CD4-positive, alpha-beta T cell (primary cell): ENCODE results near the gene TCERG1. TPM values are rescaled to one million over a fixed set of nuclear protein-coding genes. Genes with fewer than 3 reads are reported as not detected.

Experiments
- ATAC-seq: fragments of 200-7000 bp; cut with Tn5 transposase; one replicate; pipeline ENCODE4 v1.10.0; 2022; ENCODE audit warnings: mild to moderate bottlenecking; ENCODE audit not compliant: poor library complexity
- CTCF ChIA-PET: fragments of 350-600 bp; sonication (Branson Sonifier 250); formaldehyde crosslinking; loops from one replicate; lab custom pipeline; 2021; ENCODE audit warnings: antibody characterized with exemption, inconsistent platforms; lab: Charles Lee
- POLR2A ChIA-PET: fragments of 350-600 bp; sonication (Branson Sonifier 250); formaldehyde crosslinking; loops from one replicate; lab custom pipeline; 2021; ENCODE audit warnings: antibody characterized with exemption, inconsistent platforms; lab: Charles Lee
- DNase-seq, 14 experiments: peaks; one replicate each; pipeline ENCODE4 v3.0.0-alpha.2; 2013 to 2020; ENCODE audit warnings: mixed read lengths in 2 of 14
- H3K27ac ChIP-seq, 2 donors: one replicate each; pipeline versions ENCODE4 v1.5.1 to v1.7.0; 2013; ENCODE audit warnings: low read length in 2 of 2, low read depth in 1 of 2, mild to moderate bottlenecking in 1 of 2
- H3K27me3 ChIP-seq, 2 experiments: 1 replicate in 1 of 2; 2 replicates in 1 of 2; pipeline versions ENCODE4 v1.6.1 to v1.7.0; 2013; ENCODE audit warnings: low read length in 2 of 2, control low read depth in 1 of 2, mild to moderate bottlenecking in 1 of 2, moderate library complexity in 1 of 2; ENCODE audit not compliant: insufficient read depth in 2 of 2, control insufficient read depth in 1 of 2
- H3K36me3 ChIP-seq: one replicate; pipeline ENCODE4 v1.6.1; 2013; ENCODE audit warnings: low read length, control low read depth; ENCODE audit not compliant: insufficient read depth
- H3K4me1 ChIP-seq: one replicate; pipeline ENCODE4 v1.6.1; 2013; ENCODE audit warnings: low read length, control low read depth; ENCODE audit not compliant: insufficient read depth
- H3K4me3 ChIP-seq: one replicate; pipeline ENCODE4 v1.5.1; 2013; ENCODE audit warnings: mild to moderate bottlenecking, low read length, moderate library complexity
- H3K9me3 ChIP-seq, 2 experiments: 1 replicate in 1 of 2; 2 replicates in 1 of 2; pipeline versions ENCODE4 v1.6.1 to v1.7.0; 2013; ENCODE audit warnings: low read length in 2 of 2, mild to moderate bottlenecking in 2 of 2, control low read depth in 1 of 2, moderate library complexity in 1 of 2; ENCODE audit not compliant: control insufficient read depth in 1 of 2, insufficient read depth in 1 of 2
- H3K27ac Mint-ChIP-seq: one replicate; pipeline ENCODE4 v1.8.0; 2020; ENCODE audit warnings: mixed read lengths
- H3K27me3 Mint-ChIP-seq: one replicate; pipeline ENCODE4 v1.8.0; 2021; ENCODE audit warnings: mixed read lengths
- H3K36me3 Mint-ChIP-seq: one replicate; pipeline ENCODE4 v1.8.0; 2021; ENCODE audit warnings: low read depth, mixed read lengths
- H3K4me1 Mint-ChIP-seq: one replicate; pipeline ENCODE4 v1.8.0; 2021; ENCODE audit warnings: low read depth, mixed read lengths
- H3K4me3 Mint-ChIP-seq: one replicate; pipeline ENCODE4 v1.8.0; 2020; ENCODE audit warnings: mild to moderate bottlenecking, mixed read lengths
- H3K9me3 Mint-ChIP-seq: one replicate; pipeline ENCODE4 v1.8.0; 2020; ENCODE audit warnings: mixed read lengths
- CTCF ChIP-seq: fragments of 200-600 bp; IDR thresholded peaks from one replicate; pipeline ENCODE4 v1.8.0; 2022; ENCODE audit warnings: antibody characterized with exemption, mild to moderate bottlenecking
- intact Hi-C, 2 experiments: fragments of 100-400 bp; cut with DNase I in 1 of 2; cut with micrococcal nuclease in 1 of 2; formaldehyde crosslinking; loops; one replicate each; pipeline versions ENCODE4 v1.15.1 to v1.9.0; 2023 to 2025; cut with DNase I, micrococcal nuclease
- total RNA-seq, 174 experiments: library from RNA in 2 of 174; stranded (reverse) in 2 of 174; gene quantifications; one replicate each; pipeline ENCODE4 v1.2.3 and lab custom pipeline; 2021 to 2026

The TCERG1 gene
- total RNA-seq, 2 experiments from 2014 or later = 88.0 to 88.7 TPM

- H3K36me3 Mint-ChIP-seq = no peaks in the 10 kb centered on the region
- H3K4me3 Mint-ChIP-seq = no peak overlapping the region
- Histone ChIP-seq H3K27me3 (no peaks in the 10 kb centered on the region), H3K4me3 (no peak overlapping the region), H3K4me1 (no peaks in the 10 kb centered on the region), H3K9me3 (no peaks in the 10 kb centered on the region), H3K27ac (no peak overlapping the region), H3K36me3 (no peaks in the 10 kb centered on the region)
- ATAC-seq (no peak), DNase-seq (no peak)
- H3K27ac Mint-ChIP-seq = no peak overlapping the region
- no peaks in the 10 kb centered on the region for H3K4me1 Mint-ChIP-seq
- no peaks in the 10 kb centered on the region for H3K27me3 Mint-ChIP-seq
- intact Hi-C loops = loop anchor here in 1 of 2 experiments (5.0 kb wide), 1 partner anchor 122 kb away; no protein-coding TSS in a partner anchor
- TF ChIP-seq CTCF = no peak
- POLR2A ChIA-PET = no interaction called here
- H3K9me3 Mint-ChIP-seq = no peaks in the 10 kb centered on the region
- CTCF ChIA-PET = no interaction called here
Measured at GRCh38 chr5:146539973-146540372, 92.8 kb downstream of the TCERG1 start.

DNA sequence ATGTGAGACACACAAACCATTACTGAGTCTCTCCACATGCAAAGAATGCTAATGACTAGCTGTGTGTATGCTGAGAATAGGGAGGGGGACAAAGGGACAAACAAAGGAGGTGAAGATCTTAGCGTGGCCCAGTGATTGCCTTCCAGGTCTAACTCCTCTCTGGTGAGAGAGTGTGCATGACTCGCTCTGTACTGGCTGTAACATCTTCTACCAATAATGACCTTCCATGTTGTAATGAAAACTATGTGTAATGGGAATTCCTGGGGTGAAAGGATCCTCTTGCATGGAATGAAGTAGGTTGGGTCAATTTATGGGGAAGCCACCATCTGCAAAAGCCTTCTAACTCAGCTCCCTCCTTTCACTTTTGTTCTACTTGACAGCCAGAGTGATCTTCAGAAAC, 93.3 kb downstream of the TCERG1 start:
- Histone ChIP-seq H3K36me3 (no peaks in the 10 kb centered on the region), H3K4me3 (no peak overlapping the region), H3K27me3 (no peaks in the 10 kb centered on the region), H3K27ac (no peak overlapping the region), H3K4me1 (no peaks in the 10 kb centered on the region), H3K9me3 (no peaks in the 10 kb centered on the region)
- Mint-ChIP-seq H3K4me1 (no peaks in the 10 kb centered on the region), H3K36me3 (no peaks in the 10 kb centered on the region), H3K9me3 (no peaks in the 10 kb centered on the region), H3K4me3 (no peak overlapping the region), H3K27me3 (no peaks in the 10 kb centered on the region), H3K27ac (no peak overlapping the region)
- intact Hi-C loops = loop anchor here in 1 of 2 experiments (5.0 kb wide), 1 partner anchor 122 kb away; no protein-coding TSS in a partner anchor
- ChIA-PET POLR2A (no interaction called here), CTCF (no interaction called here)
- ATAC-seq = no peak
- TF ChIP-seq CTCF = no peak
- DNase-seq = no peak

DNA sequence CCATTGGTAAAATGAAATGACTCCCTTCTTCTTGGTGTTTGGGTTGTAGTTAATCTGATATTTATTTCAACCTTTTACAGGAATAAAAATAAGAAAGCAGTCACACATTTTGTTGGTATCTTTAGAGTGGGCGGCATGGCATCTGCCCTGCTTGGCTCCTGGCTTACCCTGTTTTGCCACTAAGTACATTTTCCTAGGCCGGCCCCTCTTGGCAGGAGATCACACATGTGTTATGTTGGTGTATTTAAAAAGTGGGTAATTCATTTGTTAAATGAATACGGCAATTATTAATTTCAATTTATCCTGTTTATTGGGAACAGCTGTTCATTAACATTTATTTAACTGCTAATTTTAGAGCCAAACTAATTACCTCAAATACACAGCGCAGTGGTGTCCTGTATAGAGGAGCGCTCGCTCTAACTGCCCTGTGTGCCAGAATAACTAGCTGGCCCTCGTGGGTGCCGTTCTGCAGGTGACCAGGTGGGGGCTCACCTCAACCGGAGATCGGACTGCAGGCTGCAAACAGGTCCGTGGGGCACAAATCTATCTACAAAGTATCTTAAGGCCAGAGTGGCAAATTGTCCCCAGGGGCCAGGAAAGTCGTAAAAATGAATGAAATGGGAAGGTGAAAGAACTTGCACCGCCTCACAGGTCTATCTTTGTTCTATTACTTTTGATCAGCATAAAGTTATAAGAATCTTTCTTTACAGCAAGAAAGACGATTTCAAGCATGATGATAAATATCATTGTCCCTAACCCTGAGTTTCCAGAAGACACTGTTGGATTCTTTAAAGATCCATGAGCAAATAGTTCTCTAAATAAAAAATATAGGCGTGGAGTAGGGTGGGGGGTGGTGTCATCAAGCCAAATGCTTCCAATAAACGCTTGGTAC, 95.1 kb downstream of the TCERG1 start:
- ChIA-PET CTCF (interaction anchor here (0.8 to 2.3 kb wide), 6 partner anchors 9 to 647 kb away, joined by 3 to 18 read pairs (median 8); no protein-coding TSS in a partner anchor), POLR2A (no interaction called here)
- Histone ChIP-seq H3K36me3 (no peaks in the 10 kb centered on the region), H3K4me1 (no peaks in the 10 kb centered on the region), H3K27me3 (no peaks in the 10 kb centered on the region), H3K27ac (no peak overlapping the region), H3K4me3 (no peak overlapping the region), H3K9me3 (no peaks in the 10 kb centered on the region)
- peak; percentile 84 for TF ChIP-seq CTCF
- Mint-ChIP-seq H3K4me1 (no peaks in the 10 kb centered on the region), H3K36me3 (no peaks in the 10 kb centered on the region), H3K4me3 (no peak overlapping the region), H3K27me3 (no peaks in the 10 kb centered on the region), H3K9me3 (no peaks in the 10 kb centered on the region), H3K27ac (no peak overlapping the region)
- DNase-seq (peak; percentile 43 to 75 (median 56)), ATAC-seq (peak; percentile 80)
- intact Hi-C loops = loop anchor here (1.0 to 5.0 kb wide), 2 partner anchors 120 to 424 kb away; no protein-coding TSS in a partner anchor
